ENCODE data around the gene CYP2A13. TPM values are rescaled to one million over a fixed set of nuclear protein-coding genes. Genes with fewer than 3 reads are reported as not detected.
A peak's percentile ranks its signal among the peaks of the same experiment; 100 is the strongest.
"Not testable (repeated sequence)": the region's sequence is repeated elsewhere in the genome, so short reads cannot be mapped to it uniquely, and the experiment has no call there.

The CYP2A13 gene
- total and polyA plus RNA-seq, 10 of the 15 experiments (the other 5 are each of a cell fraction or from before 2014, with no cell fraction given): not detected

- H3K4me1 ChIP-seq (ENCODE audit: control insufficient read depth, insufficient read depth, low read length); DNase-seq (ENCODE audit: low read depth, low spot score); H4K20me1 ChIP-seq (ENCODE audit: control insufficient read depth, insufficient read depth); H3K79me2 ChIP-seq (ENCODE audit: control insufficient read depth, insufficient read depth, low read length); H3K9ac ChIP-seq (ENCODE audit: control insufficient read depth, insufficient read depth, low read length); H3K9me3 ChIP-seq (replicated peaks; ENCODE audit: control insufficient read depth, insufficient read depth, low read length); H3K4me3 ChIP-seq; in situ Hi-C loops (cut with MboI); H3K4me2 ChIP-seq (ENCODE audit: control insufficient read depth, insufficient read depth); H3K27me3 ChIP-seq (replicated peaks in 1 of 2; ENCODE audit: control insufficient read depth in 2 of 2, insufficient read depth in 2 of 2, low read length in 1 of 2); H3K27ac ChIP-seq (ENCODE audit: control insufficient read depth, insufficient read depth); ATAC-seq; H3K36me3 ChIP-seq (ENCODE audit: control insufficient read depth in 2 of 2, insufficient read depth in 2 of 2, low read length in 1 of 2); intact Hi-C loops (cut with micrococcal nuclease; ENCODE audit: unreplicated experiment); BruUV-seq (replicated peaks); H2AFZ ChIP-seq (ENCODE audit: control insufficient read depth, low read depth, low read length); FAIRE-seq: not testable (repeated sequence)
- TF ChIP-seq RAD21 (IDR thresholded peaks at IDR 0.05; ENCODE audit: insufficient read depth, low read depth, low read length): peak; percentile 47
- peak; percentile 27; the same call in 1 of the 2 replicates for TF ChIP-seq SMC3 (IDR thresholded peaks at IDR 0.05; ENCODE audit: borderline replicate concordance, low read length)
- peak; percentile 43 to 51 (median 48) for TF ChIP-seq CTCF (IDR thresholded peaks at IDR 0.05 in 2 of 3, conservative IDR thresholded peaks at IDR 0.05 in 1 of 3; ENCODE audit: control insufficient read depth in 2 of 3, extremely low read depth in 1 of 3, insufficient read depth in 1 of 3, low read depth in 3 of 3, low read length in 3 of 3)
- POLR2A ChIA-PET: interaction anchor here (0.6 kb wide), 1 partner anchor 303 kb away, joined by 3 read pairs; no protein-coding TSS in a partner anchor
- SMC1A ChIA-PET (ENCODE audit: uncharacterized antibody, unreplicated experiment): interaction anchor here (1.4 to 1.6 kb wide), 2 partner anchors 16 to 133 kb away, joined by 3 read pairs; no protein-coding TSS in a partner anchor
- RAD21 ChIA-PET (ENCODE audit: unreplicated experiment): interaction anchor here (0.6 kb wide), 1 partner anchor 18 kb away, joined by 3 read pairs; no protein-coding TSS in a partner anchor
- WGBS (ENCODE audit: insufficient coverage, insufficient replicate concordance, low lambda C conversion rate, missing lambda C conversion rate): 50% methylated on average over 2 of the region's 2 CpGs
- CTCF ChIA-PET: interaction anchor here (0.6 to 1.3 kb wide), 7 partner anchors 18 to 463 kb away, joined by 3 to 9 read pairs (median 3); no protein-coding TSS in a partner anchor
Observed at GRCh38 chr19:41126765-41127203, 38.5 kb downstream of the CYP2A13 start.

DNA sequence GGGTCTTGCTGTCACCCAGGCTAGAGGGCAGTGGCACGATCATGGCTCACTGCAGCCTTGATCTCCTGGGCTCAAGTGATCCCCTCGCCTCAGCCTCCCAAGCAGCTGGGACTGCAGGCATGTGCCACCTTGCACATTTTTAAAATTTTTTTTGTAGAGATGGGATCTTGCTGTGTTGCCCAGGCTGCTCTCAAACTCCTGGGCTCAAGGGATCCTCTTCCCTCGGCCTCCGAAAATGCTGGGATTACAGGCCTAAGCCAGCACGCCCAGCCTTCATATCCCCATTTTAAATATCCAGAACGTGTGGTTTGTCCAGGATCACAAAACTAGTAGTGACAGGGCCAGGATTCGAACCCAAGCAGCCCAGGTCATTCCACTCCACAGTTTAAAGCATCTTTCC, 39.1 kb downstream of the CYP2A13 start:
- FAIRE-seq; H2AFZ ChIP-seq (ENCODE audit: control insufficient read depth, low read depth, low read length); H3K9ac ChIP-seq (ENCODE audit: control insufficient read depth, insufficient read depth, low read length); H3K79me2 ChIP-seq (ENCODE audit: control insufficient read depth, insufficient read depth, low read length); H3K4me1 ChIP-seq (ENCODE audit: control insufficient read depth, insufficient read depth, low read length); H3K27me3 ChIP-seq (replicated peaks in 1 of 2; ENCODE audit: control insufficient read depth in 2 of 2, insufficient read depth in 2 of 2, low read length in 1 of 2); H3K4me3 ChIP-seq; BruUV-seq (replicated peaks); H3K4me2 ChIP-seq (ENCODE audit: control insufficient read depth, insufficient read depth); intact Hi-C loops (cut with micrococcal nuclease; ENCODE audit: unreplicated experiment); ATAC-seq; H3K27ac ChIP-seq (ENCODE audit: control insufficient read depth, insufficient read depth); in situ Hi-C loops (cut with MboI); H3K36me3 ChIP-seq (ENCODE audit: control insufficient read depth in 2 of 2, insufficient read depth in 2 of 2, low read length in 1 of 2); DNase-seq (ENCODE audit: low read depth, low spot score); H3K9me3 ChIP-seq (replicated peaks; ENCODE audit: control insufficient read depth, insufficient read depth, low read length); H4K20me1 ChIP-seq (ENCODE audit: control insufficient read depth, insufficient read depth); POLR2A ChIA-PET: not testable (repeated sequence)
- ChIA-PET CTCF (interaction anchor here (0.6 to 1.3 kb wide), 4 partner anchors 17 to 464 kb away, joined by 3 to 9 read pairs (median 4); no protein-coding TSS in a partner anchor), SMC1A (ENCODE audit: uncharacterized antibody, unreplicated experiment) (interaction anchor here (0.6 to 1.6 kb wide), 3 partner anchors 15 to 132 kb away, joined by 3 read pairs; no protein-coding TSS in a partner anchor), RAD21 (ENCODE audit: unreplicated experiment) (interaction anchor here (0.9 kb wide), 1 partner anchor 181 kb away, joined by 3 read pairs; no protein-coding TSS in a partner anchor)
- WGBS (ENCODE audit: insufficient coverage, insufficient replicate concordance, low lambda C conversion rate, missing lambda C conversion rate): 73% methylated on average over 6 of the region's 7 CpGs
